ENCODE results near the gene KRT80.

DNA sequence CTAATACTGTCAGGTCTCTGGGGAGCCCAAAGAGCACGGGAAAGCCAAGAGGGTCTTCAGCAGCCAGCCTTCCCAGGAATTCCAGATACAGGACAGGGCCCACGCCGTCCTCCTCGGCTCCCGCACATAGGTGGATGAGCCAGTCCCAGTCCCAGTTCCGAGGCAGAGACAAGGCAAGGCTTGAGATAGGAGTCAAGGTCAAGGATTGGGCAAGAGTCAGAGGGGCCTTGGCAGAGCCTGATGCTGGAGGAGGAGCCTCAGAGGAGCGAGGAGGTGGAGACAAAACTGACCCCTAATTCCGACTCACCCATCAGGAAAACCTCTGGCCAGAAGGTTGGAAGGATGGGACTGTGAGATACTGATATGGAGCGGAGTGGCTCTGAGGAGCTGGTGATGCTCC lies 21.0 kb downstream of the KRT80 start:
- TF ChIP-seq EZH2 (IDR thresholded peaks at IDR 0.05) = no peak
- TF ChIP-seq, protein P1, sequence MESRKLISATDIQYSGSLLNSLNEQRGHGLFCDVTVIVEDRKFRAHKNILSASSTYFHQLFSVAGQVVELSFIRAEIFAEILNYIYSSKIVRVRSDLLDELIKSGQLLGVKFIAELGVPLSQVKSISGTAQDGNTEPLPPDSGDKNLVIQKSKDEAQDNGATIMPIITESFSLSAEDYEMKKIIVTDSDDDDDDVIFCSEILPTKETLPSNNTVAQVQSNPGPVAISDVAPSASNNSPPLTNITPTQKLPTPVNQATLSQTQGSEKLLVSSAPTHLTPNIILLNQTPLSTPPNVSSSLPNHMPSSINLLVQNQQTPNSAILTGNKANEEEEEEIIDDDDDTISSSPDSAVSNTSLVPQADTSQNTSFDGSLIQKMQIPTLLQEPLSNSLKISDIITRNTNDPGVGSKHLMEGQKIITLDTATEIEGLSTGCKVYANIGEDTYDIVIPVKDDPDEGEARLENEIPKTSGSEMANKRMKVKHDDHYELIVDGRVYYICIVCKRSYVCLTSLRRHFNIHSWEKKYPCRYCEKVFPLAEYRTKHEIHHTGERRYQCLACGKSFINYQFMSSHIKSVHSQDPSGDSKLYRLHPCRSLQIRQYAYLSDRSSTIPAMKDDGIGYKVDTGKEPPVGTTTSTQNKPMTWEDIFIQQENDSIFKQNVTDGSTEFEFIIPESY (IDR thresholded peaks at IDR 0.05; ENCODE audit: extremely low read depth, insufficient replicate concordance, low read length) = no peak
- TF ChIP-seq POLR2A (IDR thresholded peaks at IDR 0.05; ENCODE audit: borderline replicate concordance, extremely low read depth, insufficient read depth, insufficient read length) = no peak
- TF ChIP-seq SP1 (IDR thresholded peaks at IDR 0.05; ENCODE audit: low read depth) = no peak
- TF ChIP-seq, protein P2, sequence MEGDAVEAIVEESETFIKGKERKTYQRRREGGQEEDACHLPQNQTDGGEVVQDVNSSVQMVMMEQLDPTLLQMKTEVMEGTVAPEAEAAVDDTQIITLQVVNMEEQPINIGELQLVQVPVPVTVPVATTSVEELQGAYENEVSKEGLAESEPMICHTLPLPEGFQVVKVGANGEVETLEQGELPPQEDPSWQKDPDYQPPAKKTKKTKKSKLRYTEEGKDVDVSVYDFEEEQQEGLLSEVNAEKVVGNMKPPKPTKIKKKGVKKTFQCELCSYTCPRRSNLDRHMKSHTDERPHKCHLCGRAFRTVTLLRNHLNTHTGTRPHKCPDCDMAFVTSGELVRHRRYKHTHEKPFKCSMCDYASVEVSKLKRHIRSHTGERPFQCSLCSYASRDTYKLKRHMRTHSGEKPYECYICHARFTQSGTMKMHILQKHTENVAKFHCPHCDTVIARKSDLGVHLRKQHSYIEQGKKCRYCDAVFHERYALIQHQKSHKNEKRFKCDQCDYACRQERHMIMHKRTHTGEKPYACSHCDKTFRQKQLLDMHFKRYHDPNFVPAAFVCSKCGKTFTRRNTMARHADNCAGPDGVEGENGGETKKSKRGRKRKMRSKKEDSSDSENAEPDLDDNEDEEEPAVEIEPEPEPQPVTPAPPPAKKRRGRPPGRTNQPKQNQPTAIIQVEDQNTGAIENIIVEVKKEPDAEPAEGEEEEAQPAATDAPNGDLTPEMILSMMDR (IDR thresholded peaks at IDR 0.05 in 2 of 3, conservative IDR thresholded peaks at IDR 0.05 in 1 of 3; ENCODE audit: borderline replicate concordance in 1 of 3, insufficient read depth in 1 of 3, low read depth in 2 of 3, low read length in 2 of 3) = no peak
- no peak for TF ChIP-seq CEBPB (IDR thresholded peaks at IDR 0.05; ENCODE audit: low read depth)
- TF ChIP-seq, protein P3, sequence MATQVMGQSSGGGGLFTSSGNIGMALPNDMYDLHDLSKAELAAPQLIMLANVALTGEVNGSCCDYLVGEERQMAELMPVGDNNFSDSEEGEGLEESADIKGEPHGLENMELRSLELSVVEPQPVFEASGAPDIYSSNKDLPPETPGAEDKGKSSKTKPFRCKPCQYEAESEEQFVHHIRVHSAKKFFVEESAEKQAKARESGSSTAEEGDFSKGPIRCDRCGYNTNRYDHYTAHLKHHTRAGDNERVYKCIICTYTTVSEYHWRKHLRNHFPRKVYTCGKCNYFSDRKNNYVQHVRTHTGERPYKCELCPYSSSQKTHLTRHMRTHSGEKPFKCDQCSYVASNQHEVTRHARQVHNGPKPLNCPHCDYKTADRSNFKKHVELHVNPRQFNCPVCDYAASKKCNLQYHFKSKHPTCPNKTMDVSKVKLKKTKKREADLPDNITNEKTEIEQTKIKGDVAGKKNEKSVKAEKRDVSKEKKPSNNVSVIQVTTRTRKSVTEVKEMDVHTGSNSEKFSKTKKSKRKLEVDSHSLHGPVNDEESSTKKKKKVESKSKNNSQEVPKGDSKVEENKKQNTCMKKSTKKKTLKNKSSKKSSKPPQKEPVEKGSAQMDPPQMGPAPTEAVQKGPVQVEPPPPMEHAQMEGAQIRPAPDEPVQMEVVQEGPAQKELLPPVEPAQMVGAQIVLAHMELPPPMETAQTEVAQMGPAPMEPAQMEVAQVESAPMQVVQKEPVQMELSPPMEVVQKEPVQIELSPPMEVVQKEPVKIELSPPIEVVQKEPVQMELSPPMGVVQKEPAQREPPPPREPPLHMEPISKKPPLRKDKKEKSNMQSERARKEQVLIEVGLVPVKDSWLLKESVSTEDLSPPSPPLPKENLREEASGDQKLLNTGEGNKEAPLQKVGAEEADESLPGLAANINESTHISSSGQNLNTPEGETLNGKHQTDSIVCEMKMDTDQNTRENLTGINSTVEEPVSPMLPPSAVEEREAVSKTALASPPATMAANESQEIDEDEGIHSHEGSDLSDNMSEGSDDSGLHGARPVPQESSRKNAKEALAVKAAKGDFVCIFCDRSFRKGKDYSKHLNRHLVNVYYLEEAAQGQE (IDR thresholded peaks at IDR 0.05; ENCODE audit: low read depth) = no peak
- no peak for TF ChIP-seq ELF1 (IDR thresholded peaks at IDR 0.05; ENCODE audit: borderline replicate concordance, low read depth)
- TF ChIP-seq, protein P4, sequence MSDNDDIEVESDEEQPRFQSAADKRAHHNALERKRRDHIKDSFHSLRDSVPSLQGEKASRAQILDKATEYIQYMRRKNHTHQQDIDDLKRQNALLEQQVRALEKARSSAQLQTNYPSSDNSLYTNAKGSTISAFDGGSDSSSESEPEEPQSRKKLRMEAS (IDR thresholded peaks at IDR 0.05) = no peak
- TF ChIP-seq POLR2AphosphoS5 (IDR thresholded peaks at IDR 0.05; ENCODE audit: low read depth, low read length) = no peak
- TF ChIP-seq, protein P5, sequence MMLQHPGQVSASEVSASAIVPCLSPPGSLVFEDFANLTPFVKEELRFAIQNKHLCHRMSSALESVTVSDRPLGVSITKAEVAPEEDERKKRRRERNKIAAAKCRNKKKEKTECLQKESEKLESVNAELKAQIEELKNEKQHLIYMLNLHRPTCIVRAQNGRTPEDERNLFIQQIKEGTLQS (IDR thresholded peaks at IDR 0.05) = no peak
- no peak for TF ChIP-seq EZH2phosphoT487 (IDR thresholded peaks at IDR 0.05; ENCODE audit: borderline replicate concordance)
- no peak for TF ChIP-seq SIN3A (IDR thresholded peaks at IDR 0.05; ENCODE audit: low read depth)
